NCI-H1092 treated with DMSO at 0.1 percent for 48 hours (cell line): Measurements from ENCODE around the gene GABRB1.
"Not testable (repeated sequence)": the region's sequence is repeated elsewhere in the genome, so short reads cannot be mapped to it uniquely, and the experiment has no call there.

Experiments
- DNase-seq: peaks from one replicate; lab custom pipeline; 2025; lab: John Stamatoyannopoulos, UW

GABRB1 gene

DNA sequence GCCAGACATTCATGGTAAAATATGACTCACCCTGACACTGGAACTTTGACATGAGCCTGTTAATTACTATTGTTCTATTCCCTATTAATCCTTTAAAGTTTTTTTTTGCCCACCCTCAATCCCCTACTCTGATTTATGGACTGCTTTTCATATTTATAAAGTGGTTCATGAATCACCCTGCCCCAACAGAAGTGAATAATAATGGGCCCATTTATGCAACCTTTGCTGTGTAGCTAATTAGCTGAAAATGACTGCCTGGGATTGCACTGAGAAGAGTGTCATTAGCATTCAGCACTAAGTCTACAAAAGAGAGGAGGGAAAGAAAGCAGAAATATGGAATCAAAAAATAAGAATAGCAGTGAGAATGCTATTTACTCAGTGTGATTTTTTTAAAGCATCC, 277.8 kb downstream of the GABRB1 start:
- DNase-seq, result no peak

DNA sequence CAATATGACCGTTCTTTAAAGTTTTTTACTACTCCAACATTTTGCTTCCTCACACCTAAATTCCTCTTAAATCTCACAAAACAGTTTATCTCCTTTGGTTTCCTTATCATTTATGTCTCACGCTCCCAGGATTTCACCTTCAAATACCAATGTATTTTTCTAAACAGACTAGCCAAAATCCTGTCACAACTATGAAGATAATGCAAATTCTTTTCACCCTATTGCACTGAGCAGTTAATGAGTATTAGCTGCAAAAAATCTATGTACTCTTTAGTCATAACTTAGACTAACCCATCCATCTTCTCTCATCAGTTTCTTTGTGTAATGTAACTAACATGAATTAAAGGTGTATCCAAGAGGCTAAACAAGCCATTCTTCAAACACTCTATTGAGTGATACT, 280.8 kb downstream of the GABRB1 start:
- no peak for DNase-seq

DNA sequence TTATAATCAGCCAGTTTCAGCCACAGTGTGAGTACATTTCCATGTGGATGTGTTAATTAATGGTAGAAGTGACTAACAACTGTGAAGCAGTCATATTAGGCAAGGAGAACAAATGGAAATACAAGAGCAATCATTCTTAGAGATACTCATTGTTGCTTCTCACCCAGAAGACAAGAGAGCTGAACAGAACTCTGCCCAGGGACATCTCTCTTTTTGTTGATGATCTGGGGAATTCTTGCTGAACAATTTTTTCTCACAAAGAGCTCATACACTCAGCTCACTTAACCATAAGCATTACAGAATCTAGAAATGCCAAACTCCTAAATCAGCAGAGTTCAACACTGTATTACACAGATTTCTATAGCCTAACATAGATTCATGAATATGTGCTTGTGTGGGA, 282.0 kb downstream of the GABRB1 start:
- DNase-seq, result no peak

DNA sequence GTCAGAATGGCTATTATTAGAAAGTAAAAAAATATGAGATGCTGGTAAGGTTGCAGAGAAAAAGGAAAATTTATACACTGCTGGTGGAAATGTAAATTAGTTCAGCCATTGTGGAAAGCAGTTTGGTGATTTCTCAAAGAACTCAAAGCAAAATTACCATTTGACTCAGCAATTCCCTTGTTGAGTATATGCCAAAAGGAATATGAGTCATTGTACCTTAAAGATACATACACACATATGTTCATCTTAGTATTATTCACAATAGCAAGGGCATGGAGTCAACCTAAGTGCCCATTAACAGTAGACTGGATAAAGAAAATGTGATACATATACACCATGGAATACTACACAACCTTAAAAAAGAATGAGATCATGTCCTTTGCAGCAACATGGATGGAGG, 284.0 kb downstream of the GABRB1 start:
- DNase-seq, result no peak

DNA sequence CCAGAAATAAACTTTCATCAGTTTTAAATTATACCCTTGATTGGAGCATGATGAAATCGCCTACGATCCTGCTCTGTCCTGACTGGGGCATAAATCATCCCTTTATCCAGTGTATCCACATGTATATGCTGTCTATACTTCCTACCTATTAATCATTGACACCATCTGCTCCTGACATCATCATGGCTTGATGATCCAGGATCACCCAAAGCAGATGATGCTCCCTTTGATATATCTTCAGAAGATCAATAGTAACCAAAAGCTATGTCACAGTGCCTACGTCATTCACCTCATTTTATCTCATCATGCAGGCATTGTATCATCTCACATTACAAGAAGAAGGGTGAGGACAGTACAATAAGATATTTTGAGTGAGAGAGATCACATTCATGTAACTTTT, 294.7 kb downstream of the GABRB1 start:
- no peak for DNase-seq

DNA sequence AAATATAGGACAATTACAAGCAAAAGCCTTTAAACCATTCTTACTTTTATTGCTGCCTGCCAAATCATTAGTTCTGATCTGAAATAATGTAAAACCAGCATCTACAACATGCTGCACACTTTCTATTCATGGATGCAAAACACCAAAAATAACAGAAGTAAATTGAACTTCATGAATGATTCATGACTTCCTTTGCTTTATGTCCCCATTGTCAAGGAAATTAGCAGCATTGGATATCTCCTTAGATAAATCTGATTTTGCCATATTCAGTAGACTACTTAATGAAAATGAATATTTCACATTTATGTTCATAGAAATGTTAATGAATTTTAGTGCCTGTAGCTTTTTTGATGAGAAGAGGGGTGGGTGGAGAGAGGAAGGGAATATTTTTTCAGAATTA, 299.5 kb downstream of the GABRB1 start:
- no peak for DNase-seq

DNA sequence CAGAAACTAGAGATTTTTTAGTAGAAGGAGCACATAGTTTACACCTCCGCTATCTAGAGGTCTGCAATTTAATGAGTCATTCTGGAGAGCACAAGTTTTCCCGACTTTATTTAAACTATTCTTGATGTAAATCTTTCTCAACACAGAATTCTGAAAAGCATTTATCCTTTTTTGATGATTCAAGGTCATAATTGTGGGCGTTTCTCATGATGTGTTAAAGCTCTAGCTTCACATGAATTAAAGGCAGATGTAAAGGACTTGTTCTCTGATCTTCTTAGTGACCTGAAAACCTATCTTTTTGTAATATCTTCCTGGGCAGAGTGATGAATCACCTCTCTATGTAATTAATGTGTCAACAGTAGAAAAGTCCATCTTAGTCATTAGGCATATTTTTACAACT, 303.3 kb downstream of the GABRB1 start:
- no peak for DNase-seq

DNA sequence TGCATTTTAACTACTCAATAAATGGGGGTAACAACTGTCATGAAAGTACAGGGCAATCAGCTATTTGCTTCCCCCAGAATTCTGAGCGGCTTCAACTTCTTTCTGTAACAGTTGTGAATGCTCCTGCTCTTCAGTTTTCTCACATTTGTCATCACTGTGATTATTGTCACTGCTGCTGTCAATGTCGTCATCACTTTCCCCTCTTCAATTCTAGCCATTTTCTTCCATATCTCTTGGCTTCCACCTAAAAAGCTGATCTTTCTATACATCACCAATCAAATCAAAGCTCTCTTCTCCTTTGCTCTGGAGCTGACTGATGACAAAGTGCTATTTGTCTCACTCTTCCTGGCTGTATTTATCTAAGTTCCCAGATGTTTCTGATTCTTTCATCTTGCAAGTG, 306.5 kb downstream of the GABRB1 start:
- DNase-seq, result no peak

DNA sequence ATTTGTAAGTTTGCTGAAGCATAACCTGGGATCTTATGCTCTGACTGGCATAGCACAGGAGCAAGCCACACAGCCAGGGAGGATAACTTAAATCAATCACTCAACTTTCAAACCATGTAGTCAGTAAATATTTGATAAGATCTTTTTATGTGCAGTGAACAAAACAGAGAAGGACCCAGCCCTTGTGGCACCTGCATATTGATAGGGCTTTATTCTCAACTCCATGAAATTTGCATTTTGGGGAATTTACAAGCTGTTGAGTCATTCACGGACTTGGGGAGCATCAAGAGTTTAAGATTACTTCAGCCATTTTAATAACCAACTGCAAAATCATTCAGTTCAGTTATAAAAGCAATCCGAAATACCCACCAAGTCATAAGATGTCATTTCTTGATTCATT, 309.5 kb downstream of the GABRB1 start:
- no peak for DNase-seq

DNA sequence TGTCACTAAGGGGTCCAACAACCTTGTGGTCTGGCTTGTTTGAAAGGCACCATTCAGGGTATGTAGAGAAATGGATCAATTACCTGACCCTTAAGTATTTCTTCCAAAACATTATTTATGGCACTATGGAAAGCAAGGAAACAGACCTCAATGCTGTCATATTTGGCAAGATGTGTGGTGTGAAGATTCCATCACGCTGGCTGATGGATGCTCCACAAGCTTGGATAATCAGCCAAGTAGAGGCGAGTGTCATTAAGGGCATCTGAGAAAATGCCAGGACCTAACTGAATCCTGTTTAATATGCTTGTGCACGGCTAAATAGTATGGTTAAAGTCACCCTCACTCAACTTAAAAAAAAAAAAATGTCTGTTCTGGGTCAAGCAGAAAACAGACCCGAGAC, 311.4 kb downstream of the GABRB1 start:
- no peak for DNase-seq

DNA sequence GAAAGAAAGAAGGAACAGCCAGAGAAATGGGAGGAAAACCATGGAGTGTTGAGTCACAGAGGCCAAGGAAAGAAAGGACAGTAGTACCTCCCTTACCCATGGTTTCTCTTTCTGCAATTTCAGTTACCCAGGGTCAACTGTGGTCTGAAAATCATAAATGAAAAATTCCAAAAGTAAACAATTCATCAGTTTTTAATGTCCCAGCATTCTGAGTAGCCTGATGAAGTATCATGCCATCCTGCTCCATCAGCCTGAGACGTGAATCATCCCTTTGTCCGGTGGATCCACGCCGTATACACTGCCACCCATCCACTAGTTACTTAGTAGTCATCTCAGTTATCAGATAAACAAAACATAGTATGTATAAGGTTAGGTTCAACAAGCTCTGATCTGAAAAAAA, 318.0 kb downstream of the GABRB1 start:
- no peak for DNase-seq

DNA sequence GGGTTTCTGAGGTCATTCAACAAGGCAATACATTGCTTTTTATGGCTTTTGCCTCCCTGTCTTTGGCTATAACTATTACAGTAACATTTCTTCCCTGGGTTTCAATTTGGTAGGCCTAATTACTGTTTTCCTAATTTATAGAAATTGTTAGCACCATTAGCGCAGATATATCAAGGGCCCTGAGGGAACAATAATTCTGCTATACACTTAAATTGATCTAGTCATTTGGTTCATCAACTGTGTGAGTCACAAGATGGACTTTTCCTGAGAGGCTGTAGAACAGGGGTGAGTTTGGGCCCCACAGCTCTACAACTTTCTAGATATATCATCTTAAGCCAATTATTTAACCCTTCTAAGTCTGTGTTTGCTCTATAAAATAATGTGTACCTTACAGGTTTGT, 324.2 kb downstream of the GABRB1 start:
- DNase-seq, result no peak

DNA sequence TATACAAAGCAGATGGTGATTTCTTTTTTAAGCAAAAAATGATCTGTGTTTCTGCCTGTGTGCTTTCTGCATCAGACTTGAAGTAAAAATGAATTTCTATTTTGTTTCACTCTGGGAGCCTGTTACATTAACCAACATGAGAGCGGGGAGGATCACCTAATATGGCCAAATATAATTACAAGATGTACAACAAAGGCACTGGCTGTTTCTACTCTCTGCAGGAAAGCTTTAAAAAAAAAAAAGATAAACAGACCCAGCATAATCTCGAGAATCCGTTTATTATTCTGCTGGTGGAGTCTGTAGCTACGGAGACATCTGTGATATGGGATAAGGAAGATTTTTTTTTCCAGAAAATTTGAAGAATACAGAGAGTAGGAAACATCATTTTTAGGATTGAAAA, 328.5 kb downstream of the GABRB1 start:
- no peak for DNase-seq

DNA sequence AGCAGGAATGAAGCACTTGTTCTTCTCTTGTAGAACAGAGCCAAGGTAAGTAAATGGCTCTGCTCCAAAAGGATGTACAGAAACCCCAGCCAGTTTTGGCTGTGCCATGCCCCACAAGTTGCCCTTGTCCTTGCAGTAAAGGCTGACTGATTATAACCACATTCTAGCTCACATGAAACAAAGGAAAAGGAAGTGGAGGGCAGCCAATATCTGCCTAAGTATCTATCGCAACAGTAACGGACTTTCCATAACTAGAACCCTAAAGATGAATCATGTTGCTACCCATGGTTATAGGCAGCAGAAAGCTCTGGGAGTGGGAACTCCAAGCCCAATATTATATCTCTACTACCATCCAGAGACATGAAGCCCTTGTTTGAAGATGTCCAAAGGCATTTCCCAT, 336.4 kb downstream of the GABRB1 start:
- DNase-seq, result no peak

DNA sequence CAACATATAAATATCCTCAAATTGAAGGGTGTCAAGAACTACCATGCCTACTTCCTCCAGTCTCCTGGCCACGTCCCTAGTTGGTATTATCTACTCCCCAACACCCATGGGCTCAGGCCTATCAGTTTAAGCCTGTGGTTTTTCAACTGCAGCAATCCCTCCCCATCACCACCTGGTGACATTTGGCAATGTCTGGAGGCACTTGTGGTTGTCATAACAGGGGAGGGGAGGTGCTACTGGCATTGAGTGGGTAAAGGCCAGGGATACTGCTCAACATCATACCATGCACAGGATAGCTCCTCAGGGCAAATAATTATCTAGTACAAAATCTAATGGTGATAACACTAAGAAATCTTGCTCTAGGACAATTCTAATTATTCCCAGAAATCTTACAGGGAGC, 336.8 kb downstream of the GABRB1 start:
- DNase-seq, result no peak

DNA sequence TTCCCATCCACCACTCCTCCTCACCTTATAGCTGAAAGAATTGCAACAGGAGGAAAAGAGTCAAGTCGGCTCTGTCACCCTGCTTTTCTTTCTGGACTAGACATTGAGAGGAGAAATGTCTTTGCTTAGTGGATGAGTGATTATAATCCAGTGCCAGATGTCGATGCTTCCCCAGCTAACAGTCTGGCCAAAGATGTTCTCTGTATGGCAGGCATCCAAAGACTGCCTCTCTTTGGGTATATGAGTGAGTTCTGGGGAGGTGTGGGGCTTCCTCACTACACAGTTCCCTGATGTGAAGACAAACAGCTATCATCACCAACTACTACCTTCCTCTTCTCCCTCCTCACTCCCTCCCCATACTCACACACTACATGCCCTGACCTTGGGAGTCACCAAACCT, 341.2 kb downstream of the GABRB1 start:
- no peak for DNase-seq

DNA sequence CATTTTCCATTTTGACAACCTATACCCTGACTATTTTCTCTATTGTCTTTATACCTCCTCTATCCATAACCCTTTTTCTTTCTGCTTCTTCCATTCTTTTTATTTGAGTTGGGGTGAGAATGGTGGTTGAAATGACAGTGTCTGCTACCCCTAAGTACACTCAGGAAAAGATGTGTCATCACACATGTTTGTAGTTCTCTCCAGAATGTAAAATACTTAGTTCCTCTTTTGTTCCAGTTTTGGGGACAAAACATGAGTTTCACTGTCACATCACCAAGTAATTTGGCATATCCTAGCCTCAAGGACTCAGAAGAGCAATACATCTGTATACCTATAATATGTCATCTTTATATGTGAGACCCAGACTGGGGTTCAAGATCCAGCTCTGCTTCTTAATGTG, 341.8 kb downstream of the GABRB1 start:
- no peak for DNase-seq

DNA sequence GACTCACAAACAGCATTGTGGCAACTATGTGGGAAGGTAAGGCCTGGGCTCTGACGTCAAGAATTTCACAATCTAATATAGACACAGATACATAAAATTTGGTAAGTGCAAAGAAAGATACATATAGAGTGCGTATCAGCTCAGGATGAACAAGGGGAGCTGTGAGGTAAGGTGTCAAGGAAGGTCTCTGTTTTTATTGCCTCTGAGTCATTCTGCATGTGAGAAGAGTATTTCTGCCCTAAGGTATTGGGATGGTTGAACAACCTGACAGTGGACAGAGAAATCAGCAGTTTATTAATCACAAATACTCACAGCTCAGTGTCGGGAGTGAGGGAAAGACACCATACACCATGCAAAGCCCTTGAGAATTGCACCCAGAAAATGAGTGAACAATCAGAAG, 342.3 kb downstream of the GABRB1 start:
- DNase-seq, result no peak

DNA sequence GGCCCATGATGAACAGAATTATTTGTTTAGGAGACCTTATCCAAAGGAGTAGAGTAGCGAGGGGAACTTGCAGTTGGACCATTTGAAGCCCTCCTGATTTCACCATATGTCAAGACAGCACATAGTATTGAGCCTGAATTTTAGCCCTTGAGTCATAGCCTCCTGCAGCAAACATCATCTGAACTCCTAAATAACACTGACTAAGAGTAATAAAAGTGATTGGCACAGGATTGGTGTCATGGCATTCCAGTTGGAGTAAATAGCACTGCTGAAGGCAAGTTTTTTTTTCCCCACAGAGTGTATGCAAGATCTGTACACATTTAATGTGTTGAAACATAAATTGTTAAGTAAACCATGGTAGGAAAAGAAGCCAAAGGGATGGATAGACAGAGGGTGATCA, 343.1 kb downstream of the GABRB1 start:
- DNase-seq, result no peak

DNA sequence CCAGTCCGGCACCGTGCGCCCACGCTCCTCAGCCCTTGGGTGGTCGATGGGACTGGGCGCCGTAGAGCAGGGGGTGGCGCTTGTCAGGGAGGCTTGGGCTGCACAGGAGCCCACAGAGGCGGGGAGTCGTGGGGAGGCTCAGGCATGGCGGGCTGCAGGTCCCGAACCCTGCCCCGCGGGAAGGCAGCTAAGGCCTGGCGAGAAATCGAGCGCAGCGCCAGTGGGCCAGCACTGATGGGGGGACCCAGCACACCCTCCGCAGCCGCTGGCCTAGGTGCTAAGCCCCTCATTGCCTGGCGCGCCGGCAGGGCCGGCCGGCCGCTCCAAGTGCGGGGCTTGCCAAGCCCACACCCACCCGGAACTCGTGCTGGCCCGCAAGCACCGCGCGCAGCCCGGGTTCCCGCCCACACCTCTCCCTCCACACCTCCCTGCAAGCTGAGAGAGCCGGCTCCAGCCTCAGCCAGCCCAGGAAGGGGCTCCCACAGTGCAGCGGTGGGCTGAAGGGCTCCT, 346.7 kb downstream of the GABRB1 start:
- DNase-seq, result not testable (repeated sequence)

DNA sequence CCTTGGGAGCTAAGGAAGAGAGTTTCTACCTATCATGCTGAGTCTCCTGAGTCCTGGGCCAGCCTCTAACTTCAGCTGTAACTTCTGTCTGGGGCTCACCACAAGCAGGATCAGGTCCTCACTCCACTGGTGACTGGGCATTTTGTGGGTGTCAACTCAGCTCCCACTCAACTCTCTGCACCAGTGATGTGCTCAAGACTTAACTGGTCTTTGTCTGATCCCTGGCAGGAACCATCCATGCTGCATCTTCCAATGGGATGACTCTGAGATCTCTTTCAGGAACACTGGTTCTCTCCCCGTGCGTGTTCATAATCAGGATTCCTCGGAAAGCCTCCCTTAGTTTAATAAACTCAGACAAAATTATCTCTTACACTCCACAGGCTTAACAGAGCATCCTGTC, 349.8 kb downstream of the GABRB1 start:
- no peak for DNase-seq

DNA sequence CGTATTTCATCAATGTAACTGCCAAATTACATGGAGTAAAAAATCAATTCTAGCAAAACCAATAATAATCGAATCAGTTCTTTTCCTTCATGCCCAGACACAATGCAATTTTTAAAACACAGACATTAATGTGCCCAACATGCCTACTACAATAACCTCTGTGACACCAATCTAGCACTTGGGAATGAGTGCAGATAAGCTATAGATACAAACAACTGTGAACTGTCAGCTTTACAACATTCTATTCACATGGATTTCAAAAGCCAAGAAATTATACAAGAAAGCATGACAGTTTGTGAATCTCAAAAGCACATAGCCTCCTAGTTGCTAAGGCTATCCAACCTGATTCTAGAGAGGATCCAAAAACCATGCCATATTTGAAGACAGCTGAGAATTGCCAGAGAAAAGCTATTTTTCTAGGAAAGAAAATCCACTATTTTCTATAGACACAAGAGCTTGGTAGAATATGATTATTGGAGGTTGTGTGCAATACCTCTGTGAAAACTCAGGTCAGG, 351.5 kb downstream of the GABRB1 start:
- no peak for DNase-seq

DNA sequence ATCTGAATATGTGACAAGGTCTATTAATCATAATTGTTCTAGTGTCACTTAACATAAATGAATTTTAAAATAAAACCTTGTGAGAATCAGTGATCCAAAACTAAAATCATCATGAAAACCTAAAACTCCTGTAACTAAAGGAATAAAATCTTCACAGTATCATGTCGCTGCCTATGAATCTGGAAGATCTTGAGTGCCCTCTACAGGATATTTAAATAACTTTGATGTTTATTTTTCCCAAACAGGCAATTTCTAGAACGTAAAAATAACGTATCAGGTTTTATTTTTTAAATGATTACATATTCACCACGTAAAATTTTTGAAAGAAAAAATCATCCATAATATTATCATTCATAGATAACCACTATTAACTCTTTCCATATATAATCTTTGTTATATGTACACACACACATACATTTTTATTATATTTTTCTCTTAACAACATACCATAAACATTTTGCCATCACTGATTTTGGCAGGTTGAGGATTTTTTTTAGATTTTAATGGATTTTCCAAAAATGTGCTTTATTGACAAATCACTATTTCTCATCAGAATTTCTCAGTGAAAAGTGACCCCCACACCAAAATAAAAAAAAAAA, 352.6 kb downstream of the GABRB1 start:
- DNase-seq, result peak; percentile 48

DNA sequence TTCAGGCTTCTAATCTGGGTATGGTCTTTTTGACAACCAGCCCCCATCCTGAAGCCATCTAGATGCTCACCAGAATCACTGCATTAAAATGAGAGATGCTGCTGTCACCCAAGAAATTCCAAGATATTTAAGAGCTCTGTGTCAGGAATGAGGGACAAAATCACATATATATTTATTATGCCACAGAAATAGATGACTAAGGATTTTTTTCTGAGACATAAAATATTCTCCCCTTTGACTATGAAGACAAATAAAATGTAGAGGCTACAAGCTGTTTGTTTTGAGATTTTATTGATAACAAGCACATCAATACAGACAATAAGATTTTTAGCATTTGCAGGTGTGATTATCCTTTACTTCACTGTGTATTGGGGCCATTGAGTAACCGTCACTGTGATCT, 354.8 kb downstream of the GABRB1 start:
- DNase-seq, result no peak
